ENCODE measurements around the gene SUSD1.

SUSD1 gene

DNA sequence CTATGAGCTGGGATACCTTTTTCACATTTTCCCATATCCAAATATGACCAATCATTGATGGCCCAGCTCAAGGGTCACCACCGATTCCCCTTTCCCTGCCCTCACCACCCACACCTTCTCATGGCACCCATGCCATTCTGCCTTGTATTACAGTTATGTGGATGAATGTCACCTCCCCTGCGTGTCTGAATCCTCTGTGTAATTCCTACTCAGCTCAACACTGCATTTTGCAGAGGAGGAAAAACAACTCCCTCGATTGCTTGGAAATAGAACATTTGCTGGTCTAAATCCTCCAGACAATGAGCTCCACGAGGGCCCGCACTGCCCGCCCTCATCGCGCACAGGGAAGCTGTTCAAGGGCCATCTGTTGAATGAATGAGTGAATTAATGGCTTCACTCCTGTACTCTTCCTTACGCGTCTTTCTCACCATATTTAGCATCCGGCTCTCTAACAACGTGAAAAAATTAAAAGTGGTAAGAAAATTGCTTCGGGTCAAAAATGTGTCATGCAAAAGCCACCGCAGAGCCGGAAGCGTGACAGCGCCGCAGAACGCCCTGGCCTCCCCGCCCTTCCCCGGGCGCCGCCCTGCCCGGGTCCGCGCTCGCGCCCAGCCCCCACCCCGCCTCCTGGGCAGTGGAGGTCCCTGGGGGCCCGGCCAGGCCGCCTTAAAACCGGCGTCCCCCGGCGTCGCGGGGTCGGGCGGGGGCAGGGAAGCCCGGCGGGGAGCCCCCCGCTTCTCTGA is 704 bp downstream of the SUSD1 start (continued):
- TF ChIP-seq, protein P1, sequence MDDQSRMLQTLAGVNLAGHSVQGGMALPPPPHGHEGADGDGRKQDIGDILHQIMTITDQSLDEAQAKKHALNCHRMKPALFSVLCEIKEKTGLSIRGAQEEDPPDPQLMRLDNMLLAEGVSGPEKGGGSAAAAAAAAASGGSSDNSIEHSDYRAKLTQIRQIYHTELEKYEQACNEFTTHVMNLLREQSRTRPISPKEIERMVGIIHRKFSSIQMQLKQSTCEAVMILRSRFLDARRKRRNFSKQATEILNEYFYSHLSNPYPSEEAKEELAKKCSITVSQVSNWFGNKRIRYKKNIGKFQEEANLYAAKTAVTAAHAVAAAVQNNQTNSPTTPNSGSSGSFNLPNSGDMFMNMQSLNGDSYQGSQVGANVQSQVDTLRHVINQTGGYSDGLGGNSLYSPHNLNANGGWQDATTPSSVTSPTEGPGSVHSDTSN (CRISPR knock-in tag; IDR thresholded peaks at IDR 0.05) = no peak
- TF ChIP-seq ZBTB8A (tag by site-specific recombination; IDR thresholded peaks at IDR 0.05) (peak; percentile 90), ZNF501 (tag by site-specific recombination; IDR thresholded peaks at IDR 0.05) (no peak)
- TF ChIP-seq, protein P2, sequence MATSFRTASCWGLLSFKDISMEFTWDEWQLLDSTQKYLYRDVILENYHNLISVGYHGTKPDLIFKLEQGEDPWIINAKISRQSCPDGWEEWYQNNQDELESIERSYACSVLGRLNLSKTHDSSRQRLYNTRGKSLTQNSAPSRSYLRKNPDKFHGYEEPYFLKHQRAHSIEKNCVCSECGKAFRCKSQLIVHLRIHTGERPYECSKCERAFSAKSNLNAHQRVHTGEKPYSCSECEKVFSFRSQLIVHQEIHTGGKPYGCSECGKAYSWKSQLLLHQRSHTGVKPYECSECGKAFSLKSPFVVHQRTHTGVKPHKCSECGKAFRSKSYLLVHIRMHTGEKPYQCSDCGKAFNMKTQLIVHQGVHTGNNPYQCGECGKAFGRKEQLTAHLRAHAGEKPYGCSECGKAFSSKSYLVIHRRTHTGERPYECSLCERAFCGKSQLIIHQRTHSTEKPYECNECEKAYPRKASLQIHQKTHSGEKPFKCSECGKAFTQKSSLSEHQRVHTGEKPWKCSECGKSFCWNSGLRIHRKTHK (tag by site-specific recombination; IDR thresholded peaks at IDR 0.05) = no peak
- TF ChIP-seq, protein P3, sequence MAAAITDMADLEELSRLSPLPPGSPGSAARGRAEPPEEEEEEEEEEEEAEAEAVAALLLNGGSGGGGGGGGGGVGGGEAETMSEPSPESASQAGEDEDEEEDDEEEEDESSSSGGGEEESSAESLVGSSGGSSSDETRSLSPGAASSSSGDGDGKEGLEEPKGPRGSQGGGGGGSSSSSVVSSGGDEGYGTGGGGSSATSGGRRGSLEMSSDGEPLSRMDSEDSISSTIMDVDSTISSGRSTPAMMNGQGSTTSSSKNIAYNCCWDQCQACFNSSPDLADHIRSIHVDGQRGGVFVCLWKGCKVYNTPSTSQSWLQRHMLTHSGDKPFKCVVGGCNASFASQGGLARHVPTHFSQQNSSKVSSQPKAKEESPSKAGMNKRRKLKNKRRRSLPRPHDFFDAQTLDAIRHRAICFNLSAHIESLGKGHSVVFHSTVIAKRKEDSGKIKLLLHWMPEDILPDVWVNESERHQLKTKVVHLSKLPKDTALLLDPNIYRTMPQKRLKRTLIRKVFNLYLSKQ (tag by site-specific recombination; IDR thresholded peaks at IDR 0.05; ENCODE audit: borderline replicate concordance) = no peak

DNA sequence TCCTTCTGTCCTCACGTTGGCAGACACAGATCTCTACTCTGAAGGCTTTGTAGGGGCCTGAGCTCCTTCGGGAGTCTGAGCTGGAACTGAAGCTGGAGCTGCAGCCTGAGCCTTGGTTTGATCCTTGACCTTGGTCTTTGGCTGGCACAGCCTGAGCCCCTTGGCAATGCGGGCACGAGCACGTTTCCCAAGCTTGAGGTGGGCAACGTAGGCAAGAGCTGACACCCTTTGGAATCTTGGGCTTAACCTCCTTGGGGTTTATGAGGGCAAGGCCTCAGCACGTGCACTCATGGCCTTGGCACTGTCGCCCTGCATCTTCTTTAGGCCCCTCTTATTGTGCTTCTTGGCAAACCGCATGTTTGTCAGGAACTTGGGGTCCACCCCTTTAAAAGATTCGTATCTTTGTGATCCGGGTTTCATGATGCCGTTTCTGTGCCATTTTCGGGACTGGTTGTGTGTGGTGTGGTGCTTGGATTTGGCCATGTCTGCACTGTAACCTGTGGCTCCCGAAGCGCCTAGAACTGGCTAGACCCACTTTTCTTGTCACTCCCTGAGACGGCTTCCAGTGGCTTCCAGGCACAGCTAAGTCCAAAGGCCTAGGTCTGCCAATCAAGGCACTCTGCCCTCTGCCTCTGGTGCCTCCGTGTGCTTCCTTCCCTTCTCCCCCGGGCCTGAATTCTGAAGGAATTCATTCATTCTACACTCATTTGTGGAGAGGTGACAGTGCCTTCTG is 1.4 kb downstream of the SUSD1 start:
- Histone ChIP-seq H3K4me3 (ENCODE audit: low read depth, low read length) (no peak overlapping the region), H3K4me1 (ENCODE audit: control insufficient read depth, insufficient read depth, low read length) (no peaks in the 10 kb centered on the region), H3K36me3 (ENCODE audit: control insufficient read depth in 2 of 2, insufficient read depth in 1 of 2, low read length in 2 of 2) (no peaks in the 10 kb centered on the region), H3K9me3 (ENCODE audit: control insufficient read depth, insufficient read depth, low read depth, low read length) (no peaks in the 10 kb centered on the region), H3K27ac (ENCODE audit: extremely low read depth, low read depth, low read length) (no peak overlapping the region)
- TF ChIP-seq, protein P4, sequence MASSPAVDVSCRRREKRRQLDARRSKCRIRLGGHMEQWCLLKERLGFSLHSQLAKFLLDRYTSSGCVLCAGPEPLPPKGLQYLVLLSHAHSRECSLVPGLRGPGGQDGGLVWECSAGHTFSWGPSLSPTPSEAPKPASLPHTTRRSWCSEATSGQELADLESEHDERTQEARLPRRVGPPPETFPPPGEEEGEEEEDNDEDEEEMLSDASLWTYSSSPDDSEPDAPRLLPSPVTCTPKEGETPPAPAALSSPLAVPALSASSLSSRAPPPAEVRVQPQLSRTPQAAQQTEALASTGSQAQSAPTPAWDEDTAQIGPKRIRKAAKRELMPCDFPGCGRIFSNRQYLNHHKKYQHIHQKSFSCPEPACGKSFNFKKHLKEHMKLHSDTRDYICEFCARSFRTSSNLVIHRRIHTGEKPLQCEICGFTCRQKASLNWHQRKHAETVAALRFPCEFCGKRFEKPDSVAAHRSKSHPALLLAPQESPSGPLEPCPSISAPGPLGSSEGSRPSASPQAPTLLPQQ (tag by site-specific recombination; IDR thresholded peaks at IDR 0.05) = no peak
- TF ChIP-seq HOXD13 (CRISPR knock-in tag; IDR thresholded peaks at IDR 0.05; ENCODE audit: borderline replicate concordance) = no peak
- TF ChIP-seq, protein P5, sequence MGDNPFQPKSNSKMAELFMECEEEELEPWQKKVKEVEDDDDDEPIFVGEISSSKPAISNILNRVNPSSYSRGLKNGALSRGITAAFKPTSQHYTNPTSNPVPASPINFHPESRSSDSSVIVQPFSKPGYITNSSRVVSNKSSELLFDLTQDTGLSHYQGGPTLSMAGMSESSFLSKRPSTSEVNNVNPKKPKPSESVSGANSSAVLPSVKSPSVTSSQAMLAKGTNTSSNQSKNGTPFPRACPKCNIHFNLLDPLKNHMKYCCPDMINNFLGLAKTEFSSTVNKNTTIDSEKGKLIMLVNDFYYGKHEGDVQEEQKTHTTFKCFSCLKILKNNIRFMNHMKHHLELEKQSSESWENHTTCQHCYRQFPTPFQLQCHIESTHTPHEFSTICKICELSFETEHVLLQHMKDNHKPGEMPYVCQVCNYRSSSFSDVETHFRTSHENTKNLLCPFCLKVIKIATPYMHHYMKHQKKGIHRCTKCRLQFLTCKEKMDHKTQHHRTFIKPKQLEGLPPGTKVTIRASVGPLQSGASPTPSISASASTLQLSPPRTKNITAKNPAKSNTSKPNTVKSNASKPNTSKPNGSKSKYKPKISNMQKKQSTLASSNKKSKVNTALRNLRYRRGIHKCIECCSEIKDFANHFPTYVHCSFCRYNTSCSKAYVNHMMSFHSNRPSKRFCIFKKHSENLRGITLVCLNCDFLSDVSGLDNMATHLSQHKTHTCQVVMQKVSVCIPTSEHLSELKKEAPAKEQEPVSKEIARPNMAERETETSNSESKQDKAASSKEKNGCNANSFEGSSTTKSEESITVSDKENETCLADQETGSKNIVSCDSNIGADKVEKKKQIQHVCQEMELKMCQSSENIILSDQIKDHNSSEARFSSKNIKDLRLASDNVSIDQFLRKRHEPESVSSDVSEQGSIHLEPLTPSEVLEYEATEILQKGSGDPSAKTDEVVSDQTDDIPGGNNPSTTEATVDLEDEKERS (tag by site-specific recombination; IDR thresholded peaks at IDR 0.05) = no peak
- no peak for TF ChIP-seq ZNF626 (tag by site-specific recombination; IDR thresholded peaks at IDR 0.05)
- TF ChIP-seq ZNF792 (tag by site-specific recombination; IDR thresholded peaks at IDR 0.05) = no peak
- TF ChIP-seq ZNF112 (tag by site-specific recombination; IDR thresholded peaks at IDR 0.05) = no peak
- TF ChIP-seq ZNF791 (tag by site-specific recombination; IDR thresholded peaks at IDR 0.05) = no peak
- no peak for TF ChIP-seq ZNF660 (tag by site-specific recombination; IDR thresholded peaks at IDR 0.05)
- no peak for TF ChIP-seq TCF7L2 (IDR thresholded peaks at IDR 0.05; ENCODE audit: borderline replicate concordance, low read depth, low read length)
- TF ChIP-seq HOXA7 (CRISPR knock-in tag; IDR thresholded peaks at IDR 0.05; ENCODE audit: borderline replicate concordance) = no peak
- TF ChIP-seq MYNN (tag by site-specific recombination; IDR thresholded peaks at IDR 0.05; ENCODE audit: borderline replicate concordance) = no peak
- TF ChIP-seq ZNF48 (tag by site-specific recombination; IDR thresholded peaks at IDR 0.05) = no peak
- TF ChIP-seq ZNF654 (tag by site-specific recombination; IDR thresholded peaks at IDR 0.05; ENCODE audit: low read depth) = no peak
- TF ChIP-seq, protein P6, sequence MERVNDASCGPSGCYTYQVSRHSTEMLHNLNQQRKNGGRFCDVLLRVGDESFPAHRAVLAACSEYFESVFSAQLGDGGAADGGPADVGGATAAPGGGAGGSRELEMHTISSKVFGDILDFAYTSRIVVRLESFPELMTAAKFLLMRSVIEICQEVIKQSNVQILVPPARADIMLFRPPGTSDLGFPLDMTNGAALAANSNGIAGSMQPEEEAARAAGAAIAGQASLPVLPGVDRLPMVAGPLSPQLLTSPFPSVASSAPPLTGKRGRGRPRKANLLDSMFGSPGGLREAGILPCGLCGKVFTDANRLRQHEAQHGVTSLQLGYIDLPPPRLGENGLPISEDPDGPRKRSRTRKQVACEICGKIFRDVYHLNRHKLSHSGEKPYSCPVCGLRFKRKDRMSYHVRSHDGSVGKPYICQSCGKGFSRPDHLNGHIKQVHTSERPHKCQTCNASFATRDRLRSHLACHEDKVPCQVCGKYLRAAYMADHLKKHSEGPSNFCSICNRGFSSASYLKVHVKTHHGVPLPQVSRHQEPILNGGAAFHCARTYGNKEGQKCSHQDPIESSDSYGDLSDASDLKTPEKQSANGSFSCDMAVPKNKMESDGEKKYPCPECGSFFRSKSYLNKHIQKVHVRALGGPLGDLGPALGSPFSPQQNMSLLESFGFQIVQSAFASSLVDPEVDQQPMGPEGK (tag by site-specific recombination; IDR thresholded peaks at IDR 0.05) = no peak
- POLR2A ChIA-PET = interaction anchor here (0.6 to 1.3 kb wide), 3 partner anchors 10 to 152 kb away, joined by 3 to 5 read pairs (median 4); no protein-coding TSS in a partner anchor
- CTCF ChIA-PET = interaction anchor here (1.0 kb wide), 1 partner anchor 16 kb away, joined by 5 read pairs; no protein-coding TSS in a partner anchor

Measured in HEK293 (cell line).